Measurements from ENCODE around the gene CYP4Z1. TPM values are rescaled to one million over a fixed set of nuclear protein-coding genes. Genes with fewer than 3 reads are reported as not detected.

Gene CYP4Z1, protein sequence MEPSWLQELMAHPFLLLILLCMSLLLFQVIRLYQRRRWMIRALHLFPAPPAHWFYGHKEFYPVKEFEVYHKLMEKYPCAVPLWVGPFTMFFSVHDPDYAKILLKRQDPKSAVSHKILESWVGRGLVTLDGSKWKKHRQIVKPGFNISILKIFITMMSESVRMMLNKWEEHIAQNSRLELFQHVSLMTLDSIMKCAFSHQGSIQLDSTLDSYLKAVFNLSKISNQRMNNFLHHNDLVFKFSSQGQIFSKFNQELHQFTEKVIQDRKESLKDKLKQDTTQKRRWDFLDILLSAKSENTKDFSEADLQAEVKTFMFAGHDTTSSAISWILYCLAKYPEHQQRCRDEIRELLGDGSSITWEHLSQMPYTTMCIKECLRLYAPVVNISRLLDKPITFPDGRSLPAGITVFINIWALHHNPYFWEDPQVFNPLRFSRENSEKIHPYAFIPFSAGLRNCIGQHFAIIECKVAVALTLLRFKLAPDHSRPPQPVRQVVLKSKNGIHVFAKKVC
- not detected in 5 replicates for total RNA-seq (2022; extraction: Qiagen RNA extraction)

DNA sequence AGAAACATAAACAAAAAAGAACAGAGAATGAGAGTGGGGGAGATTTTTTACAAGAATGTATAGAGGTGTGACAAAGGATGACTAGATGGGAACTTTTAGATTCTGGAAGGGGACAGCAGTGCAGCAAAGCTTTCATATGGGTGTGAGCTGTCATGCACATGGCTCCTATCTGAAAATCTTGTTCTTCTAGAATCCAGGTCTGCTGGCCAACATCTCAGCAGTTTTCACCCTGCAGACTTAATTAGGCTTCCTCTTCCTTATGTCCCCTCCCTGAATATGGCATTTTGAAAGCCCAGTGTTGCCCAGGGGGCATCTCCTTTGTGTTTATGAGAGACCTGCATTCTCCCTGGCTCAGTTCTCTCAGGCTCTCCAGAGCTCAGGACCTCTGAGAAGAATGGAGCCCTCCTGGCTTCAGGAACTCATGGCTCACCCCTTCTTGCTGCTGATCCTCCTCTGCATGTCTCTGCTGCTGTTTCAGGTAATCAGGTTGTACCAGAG, at the start of gene CYP4Z1:
Gene CYP4Z1 (plus strand): TSS at position 135 of the 498 bp plus-strand sequence. CDS start 260 bp downstream, at position 395.

DNA sequence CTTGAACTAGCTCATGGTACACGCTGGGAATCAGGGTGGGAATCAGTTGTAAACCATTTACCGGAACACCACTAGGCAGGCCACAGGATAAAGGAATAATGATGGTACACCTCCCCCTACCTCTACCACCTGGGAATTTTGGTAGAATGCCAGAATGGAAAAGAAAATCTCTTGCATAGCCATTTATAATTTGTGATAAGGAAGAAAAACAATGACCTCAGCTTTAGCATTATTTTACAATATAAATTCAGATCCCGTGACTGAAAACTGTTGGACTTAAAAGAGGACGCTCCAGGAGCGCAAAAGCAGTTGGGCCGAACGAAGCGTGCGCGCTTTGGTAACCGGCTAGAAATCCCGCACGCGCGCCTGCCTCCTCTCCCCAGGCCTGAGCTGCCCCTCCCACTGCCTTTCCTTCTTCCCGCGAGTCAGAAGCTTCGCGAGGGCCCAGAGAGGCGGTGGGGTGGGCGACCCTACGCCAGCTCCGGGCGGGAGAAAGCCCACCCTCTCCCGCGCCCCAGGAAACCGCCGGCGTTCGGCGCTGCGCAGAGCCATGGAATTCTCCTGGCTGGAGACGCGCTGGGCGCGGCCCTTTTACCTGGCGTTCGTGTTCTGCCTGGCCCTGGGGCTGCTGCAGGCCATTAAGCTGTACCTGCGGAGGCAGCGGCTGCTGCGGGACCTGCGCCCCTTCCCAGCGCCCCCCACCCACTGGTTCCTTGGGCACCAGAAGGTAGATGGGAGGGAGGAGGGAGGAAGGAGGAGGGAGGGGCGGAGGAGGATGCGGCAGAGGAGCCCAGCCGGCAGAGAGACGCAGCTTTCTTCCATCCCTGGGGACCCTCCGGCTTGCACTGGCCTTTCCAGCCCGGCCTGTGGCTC, 43.5 kb upstream of the CYP4Z1 start, which contains the start of gene CYP4X1:
Gene CYP4X1 (plus strand): TSS at position 402 of the 873 bp plus-strand sequence. CDS start 149 bp downstream, at position 551.

DNA sequence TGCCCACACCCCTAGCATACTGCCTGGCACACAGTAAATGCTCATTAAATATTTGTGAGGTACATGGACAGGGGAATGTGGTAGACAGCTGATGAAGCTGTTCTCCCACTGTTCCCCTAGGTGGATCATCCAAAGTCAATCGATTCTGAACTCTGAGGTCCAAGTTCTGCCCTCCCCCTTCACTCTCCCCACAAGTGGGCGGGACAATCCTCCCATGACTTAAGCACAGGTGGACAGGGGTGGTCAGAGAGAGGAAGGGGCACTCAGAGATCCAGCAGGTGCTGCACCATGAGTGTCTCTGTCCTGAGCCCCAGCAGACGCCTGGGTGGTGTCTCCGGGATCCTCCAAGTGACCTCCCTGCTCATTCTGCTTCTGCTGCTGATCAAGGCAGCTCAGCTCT, 70.2 kb downstream of the CYP4Z1 start, which contains the start of gene CYP4A22:
Gene CYP4A22 (plus strand): TSS at position 244 of the 400 bp plus-strand sequence. CDS start 45 bp downstream, at position 289.

Other genes starting within 250 kb of the CYP4Z1 start
- not detected in 5 replicates for gene CYP4A11, start 125.8 kb upstream of the CYP4Z1 start, total RNA-seq (2022; extraction: Qiagen RNA extraction)
- 0.09 TPM in 1 of 5 replicates, not detected in the others for gene CYP4X1, start 43.6 kb upstream of the CYP4Z1 start, total RNA-seq (2022; extraction: Qiagen RNA extraction)
- gene CYP4A22, start 70.2 kb downstream of the CYP4Z1 start, total RNA-seq (2022; extraction: Qiagen RNA extraction): not detected in 5 replicates
- gene PDZK1IP1, start 122.8 kb downstream of the CYP4Z1 start, total RNA-seq (2022; extraction: Qiagen RNA extraction): 5.7 to 9.3 TPM (median 6.4 TPM) in 5 replicates
- 0.02 TPM in 1 of 5 replicates, not detected in the others for gene TAL1, start 165.0 kb downstream of the CYP4Z1 start, total RNA-seq (2022; extraction: Qiagen RNA extraction)
- 9.0 to 11.3 TPM (median 9.6 TPM) in 5 replicates for gene STIL, start 246.9 kb downstream of the CYP4Z1 start, total RNA-seq (2022; extraction: Qiagen RNA extraction)